GM21786 (cell line): Measurements from ENCODE around the gene SLC46A2.

Experiments
- ATAC-seq: cut with Tn5 transposase; IDR thresholded peaks from one replicate; pipeline ENCODE4 v1.9.1; 2021; ENCODE audit not compliant: unreplicated experiment

Gene SLC46A2

GRCh38 chr9:112890106-112891081 lies at the start of gene SLC46A2:
SLC46A2 (minus strand) TSS chr9:112890876; CDS start chr9:112890681, 195 bp downstream.
- ATAC-seq = no peak

GRCh38 chr9:112939418-112939817 lies 48.7 kb upstream of the SLC46A2 start:
- no peak for ATAC-seq

- no peak for ATAC-seq
Measured at GRCh38 chr9:112933696-112934095, 43.0 kb upstream of the SLC46A2 start.

GRCh38 chr9:112925058-112925641 lies 34.5 kb upstream of the SLC46A2 start:
- ATAC-seq = no peak

GRCh38 chr9:112921549-112921948 lies 30.9 kb upstream of the SLC46A2 start:
- ATAC-seq = no peak

GRCh38 chr9:112917987-112918362 lies 27.3 kb upstream of the SLC46A2 start:
- no peak for ATAC-seq

GRCh38 chr9:112917047-112917986 lies 26.6 kb upstream of the SLC46A2 start:
- no peak for ATAC-seq

GRCh38 chr9:112914524-112914923 lies 23.8 kb upstream of the SLC46A2 start:
- ATAC-seq = no peak

- ATAC-seq = no peak
Measured at GRCh38 chr9:112913326-112913725, 22.6 kb upstream of the SLC46A2 start.

- no peak for ATAC-seq
Measured at GRCh38 chr9:112912636-112913035, 22.0 kb upstream of the SLC46A2 start.

GRCh38 chr9:112911736-112912135 lies 21.1 kb upstream of the SLC46A2 start:
- no peak for ATAC-seq

GRCh38 chr9:112905084-112905483 lies 14.4 kb upstream of the SLC46A2 start:
- ATAC-seq = no peak

- no peak for ATAC-seq
Measured at GRCh38 chr9:112900901-112901300, 10.2 kb upstream of the SLC46A2 start.

- no peak for ATAC-seq
Measured at GRCh38 chr9:112900488-112900887, 9.8 kb upstream of the SLC46A2 start.

- ATAC-seq = no peak
Measured at GRCh38 chr9:112898872-112899311, 8.2 kb upstream of the SLC46A2 start.

- ATAC-seq = peak; percentile 43
Measured at GRCh38 chr9:112896131-112896530, 5.5 kb upstream of the SLC46A2 start.

- ATAC-seq = no peak
Measured at GRCh38 chr9:112894699-112895098, 4.0 kb upstream of the SLC46A2 start.

GRCh38 chr9:112894041-112894440 lies 3.4 kb upstream of the SLC46A2 start:
- no peak for ATAC-seq

- ATAC-seq = no peak
Measured at GRCh38 chr9:112892981-112893380, 2.3 kb upstream of the SLC46A2 start.

GRCh38 chr9:112891521-112891920 lies 845 bp upstream of the SLC46A2 start:
- no peak for ATAC-seq

- ATAC-seq = no peak
Measured at GRCh38 chr9:112887381-112887780, 3.3 kb downstream of the SLC46A2 start.
